Sigmoid colon (tissue), 4 donors: Measurements from ENCODE around the gene ADAMTS3.

ENCODE experiments used
- POLR2A ChIP-seq, 2 donors: fragments of 450-650 bp; IDR thresholded peaks; one replicate each; pipeline ENCODE4 v1.6.1; 2016; ENCODE audit warnings: antibody characterized with exemption in 2 of 2, mild to moderate bottlenecking in 2 of 2, moderate library complexity in 2 of 2
- POLR2AphosphoS5 ChIP-seq, 4 donors: sonication (generic); formaldehyde crosslinking; IDR thresholded peaks; one replicate each; pipeline ENCODE4 v1.6.1; 2017; ENCODE audit warnings: antibody characterized with exemption in 4 of 4

DNA sequence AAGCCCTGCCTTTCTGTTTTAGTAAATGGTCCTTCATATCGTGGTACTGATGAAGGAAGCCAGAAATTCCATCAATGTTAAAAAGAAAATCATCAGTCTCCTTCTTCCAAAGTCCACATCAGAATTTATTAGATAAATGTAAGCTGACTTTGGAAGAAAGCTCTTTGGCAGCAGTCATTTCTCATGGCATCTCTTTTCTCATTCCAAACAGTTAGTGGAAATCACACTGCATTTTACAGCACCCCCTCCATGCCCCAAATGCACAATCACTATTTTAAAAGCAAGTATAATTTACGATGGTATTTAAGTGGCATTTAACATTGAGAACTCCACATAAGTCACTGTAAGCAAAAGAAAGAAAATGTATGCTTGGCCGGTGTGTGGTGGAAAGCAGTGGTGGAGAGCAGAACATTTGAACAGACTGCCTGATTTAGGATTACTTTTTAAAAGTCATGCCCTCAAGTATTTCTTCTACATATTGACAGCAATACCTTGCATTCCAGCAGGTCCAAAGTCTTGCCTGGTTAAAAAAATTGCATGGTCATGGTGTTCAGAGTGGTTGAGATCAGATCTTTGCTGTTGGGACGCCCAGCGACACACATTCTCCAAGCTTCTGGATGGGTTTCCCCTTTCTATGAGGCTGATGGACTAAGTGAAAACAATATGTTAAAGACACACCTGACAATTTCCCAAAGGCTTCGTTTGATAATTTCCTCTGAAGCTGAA, 248.6 kb downstream of the ADAMTS3 start:
- no peak for TF ChIP-seq POLR2AphosphoS5 (IDR thresholded peaks at IDR 0.05)
- no peak for TF ChIP-seq POLR2A (IDR thresholded peaks at IDR 0.05)
